GM12874 (cell line): ENCODE measurements around the gene THY1.

Source experiments
- CTCF ChIP-seq: IDR thresholded peaks from 2 replicates; pipeline ENCODE4 v1.5.1; 2011; ENCODE audit warnings: low read depth, mild to moderate bottlenecking, control low read depth, low read length, moderate library complexity; ENCODE audit not compliant: insufficient read depth

THY1 gene

GRCh38 chr11:119377112-119377901 is 45.7 kb downstream of the THY1 start:
- TF ChIP-seq CTCF = no peak

GRCh38 chr11:119376197-119376847 is 46.6 kb downstream of the THY1 start:
- no peak for TF ChIP-seq CTCF

GRCh38 chr11:119375337-119376196 is 47.4 kb downstream of the THY1 start:
- TF ChIP-seq CTCF = no peak

DNA sequence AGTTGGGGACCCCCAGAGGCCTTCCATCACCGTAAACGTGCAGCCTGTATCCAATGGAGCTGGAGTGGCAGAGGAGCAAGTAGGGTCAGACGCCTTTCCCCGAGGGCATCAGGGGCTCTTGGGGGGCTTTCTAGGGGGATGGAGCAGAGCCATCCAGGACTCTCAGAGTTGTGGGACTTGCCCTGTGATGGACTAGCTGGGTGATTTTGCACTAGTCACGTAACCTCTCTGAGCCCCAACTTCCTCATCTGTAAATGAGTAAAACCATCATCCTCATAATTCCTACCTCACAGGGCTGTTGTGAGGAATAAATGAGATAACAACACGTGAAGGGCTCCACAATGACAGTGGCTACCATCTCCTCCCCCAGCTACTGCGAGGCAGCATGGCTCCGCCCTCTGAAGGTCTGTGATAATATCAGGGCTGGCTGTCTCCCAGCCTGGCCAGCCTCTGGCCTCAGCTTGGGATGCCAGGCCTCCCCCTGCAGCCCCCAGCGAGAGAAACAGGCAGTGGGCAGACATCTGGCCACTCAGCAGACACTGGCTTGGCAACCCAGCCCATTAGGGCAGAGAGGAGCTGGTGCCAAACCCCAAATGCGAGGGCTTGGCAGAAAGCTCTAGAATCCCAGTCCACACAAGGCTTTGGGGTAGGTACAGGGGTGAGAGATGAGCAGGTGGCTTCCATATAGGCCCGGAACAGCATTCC is 48.2 kb downstream of the THY1 start:
- no peak for TF ChIP-seq CTCF

DNA sequence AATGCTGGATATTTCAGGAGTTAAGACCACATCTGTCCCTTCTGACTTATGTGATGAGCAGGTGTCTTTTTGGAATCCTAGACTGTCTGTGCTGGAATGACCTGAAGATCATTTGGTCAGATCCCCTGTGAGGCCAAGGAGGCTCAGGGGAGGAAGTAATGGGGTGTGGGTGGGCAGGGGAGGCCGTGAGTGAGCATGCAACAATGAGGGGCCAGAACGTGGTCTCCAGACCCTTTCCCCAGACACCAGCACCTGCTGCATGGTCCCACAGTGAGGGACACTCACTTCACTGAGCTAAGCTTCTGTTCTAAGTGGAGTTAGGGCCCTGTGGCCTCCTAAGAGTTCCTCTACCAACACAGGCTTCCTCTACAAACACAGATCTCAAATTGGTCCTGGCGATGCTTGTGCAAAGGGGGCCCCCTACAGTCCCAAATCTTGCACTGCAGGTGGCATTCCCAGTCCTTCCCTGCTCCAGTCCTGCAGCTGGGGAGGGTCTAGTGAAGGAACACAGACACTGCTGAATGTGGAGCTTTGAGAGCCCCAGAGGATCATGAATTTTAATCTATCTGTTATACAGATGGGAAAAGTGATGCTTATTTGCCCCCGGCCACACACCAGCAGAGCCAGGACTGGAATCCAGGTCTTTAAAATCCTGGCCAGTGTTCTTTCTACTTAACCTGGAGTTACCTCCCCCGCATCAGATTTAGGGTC is 48.9 kb downstream of the THY1 start:
- peak; percentile 76 for TF ChIP-seq CTCF

GRCh38 chr11:119373059-119373920 is 49.7 kb downstream of the THY1 start:
- TF ChIP-seq CTCF = no peak
